H1 (cell line): ENCODE results near the gene BICD1. TPM values are rescaled to one million over a fixed set of nuclear protein-coding genes. Genes with fewer than 3 reads are reported as not detected.

ENCODE experiments used
- CTCF ChIA-PET: fragments of 300-600 bp; sonication (Branson Sonifier 250); formaldehyde crosslinking; loops from one replicate; lab custom pipeline; 2021; ENCODE audit not compliant: partially characterized antibody; lab: Charles Lee
- POLR2A ChIA-PET: fragments of 300-600 bp; sonication (Branson Sonifier 250); formaldehyde crosslinking; loops from one replicate; lab custom pipeline; 2021; ENCODE audit warnings: inconsistent platforms; ENCODE audit not compliant: partially characterized antibody; lab: Charles Lee
- DNase-seq, 2 experiments: peaks; one replicate each; pipeline versions ENCODE4 v3.0.0 to v3.0.0-alpha.2; 2010 to 2022; ENCODE audit warnings: low spot score in 2 of 2, low read depth in 1 of 2, mixed read lengths in 1 of 2
- FAIRE-seq: peaks from 2 replicates; lab custom pipeline; 2011; peaks lifted over from hg19 to GRCh38; lab: Jason Lieb, UNC
- H2AFZ ChIP-seq: 2 replicates; pipeline ENCODE4 v1.8.1; 2012; ENCODE audit warnings: low read length, inconsistent platforms
- H2AK5ac ChIP-seq: 2 replicates; pipeline ENCODE4 v1.6.1; 2013; ENCODE audit warnings: low read depth, low read length
- H2BK120ac ChIP-seq: replicated peaks from 2 replicates; pipeline ENCODE3; 2013; ENCODE audit warnings: low read depth, low read length, inconsistent platforms
- H2BK12ac ChIP-seq: 2 replicates; pipeline ENCODE4 v1.6.1; 2013; ENCODE audit warnings: low read depth, low read length
- H2BK15ac ChIP-seq: 2 replicates; pipeline ENCODE4 v1.6.1; 2013; ENCODE audit warnings: low read length
- H2BK20ac ChIP-seq: 2 replicates; pipeline ENCODE4 v1.6.1; 2013; ENCODE audit warnings: low read length
- H2BK5ac ChIP-seq: 2 replicates; pipeline ENCODE4 v1.6.1; 2013; ENCODE audit warnings: low read depth, low read length
- H3K14ac ChIP-seq: 2 replicates; pipeline ENCODE4 v1.6.1; 2013; ENCODE audit warnings: inconsistent platforms; ENCODE audit not compliant: insufficient read length
- H3K18ac ChIP-seq: 2 replicates; pipeline ENCODE4 v1.6.1; 2013; ENCODE audit warnings: low read length; ENCODE audit errors: extremely low read depth
- H3K23ac ChIP-seq: 2 replicates; pipeline ENCODE4 v1.6.1; 2013; ENCODE audit warnings: inconsistent platforms; ENCODE audit not compliant: insufficient read length
- H3K23me2 ChIP-seq: 2 replicates; pipeline ENCODE4 v1.6.1; 2013; ENCODE audit warnings: low read depth, low read length
- H3K27ac ChIP-seq: 2 replicates; pipeline ENCODE4 v1.6.1; 2011; ENCODE audit warnings: low read depth, low read length, inconsistent platforms
- H3K27me3 ChIP-seq, 4 experiments: replicated peaks in 1 of 4; 1 replicate in 1 of 4; 2 replicates in 3 of 4; pipeline versions ENCODE4 v1.6.1 to v1.8.1; 2011 to 2013; ENCODE audit warnings: low read length in 3 of 4, mild to moderate bottlenecking in 3 of 4, inconsistent platforms in 2 of 4, mixed read lengths in 2 of 4, moderate library complexity in 1 of 4; ENCODE audit not compliant: control insufficient read depth in 3 of 4, insufficient read depth in 3 of 4; ENCODE audit errors: extremely low read depth in 1 of 4
- H3K36me3 ChIP-seq, 4 experiments: 2 replicates each; pipeline versions ENCODE4 v1.6.1 to v1.8.1; 2011 to 2013; ENCODE audit warnings: mild to moderate bottlenecking in 4 of 4, low read length in 3 of 4, moderate library complexity in 2 of 4, control low read depth in 1 of 4, inconsistent platforms in 1 of 4; ENCODE audit not compliant: insufficient read depth in 4 of 4, control insufficient read depth in 2 of 4
- H3K4ac ChIP-seq: replicated peaks from 2 replicates; pipeline ENCODE3; 2013; ENCODE audit warnings: low read length, low read depth, mixed read lengths, inconsistent platforms; ENCODE audit not compliant: insufficient read length
- H3K4me1 ChIP-seq, 4 experiments: replicated peaks in 1 of 4; 1 replicate in 1 of 4; 2 replicates in 3 of 4; pipeline versions ENCODE4 v1.6.1 to v1.8.1; 2011 to 2013; ENCODE audit warnings: low read length in 3 of 4, inconsistent platforms in 2 of 4, mixed read lengths in 1 of 4; ENCODE audit not compliant: insufficient read depth in 4 of 4, control insufficient read depth in 3 of 4
- H3K4me2 ChIP-seq, 2 experiments: 2 replicates each; pipeline versions ENCODE4 v1.6.1 to v1.8.1; 2011 to 2013; ENCODE audit warnings: low read depth in 2 of 2, low read length in 2 of 2, control low read depth in 1 of 2, inconsistent platforms in 1 of 2, mild to moderate bottlenecking in 1 of 2; ENCODE audit not compliant: insufficient read depth in 1 of 2
- H3K4me3 ChIP-seq, 4 experiments: fragments of 200-600, 300-600 bp in 1 of 4; sonication (generic), shearing (Covaris generic), sonication (Bioruptor Twin) in 1 of 4; 2 replicates each; pipeline versions ENCODE4 v1.5.1 to v1.8.1; 2011 to 2016; ENCODE audit warnings: low read length in 4 of 4, low read depth in 3 of 4, control low read depth in 2 of 4, inconsistent platforms in 2 of 4, mild to moderate bottlenecking in 2 of 4, mixed read lengths in 1 of 4, moderate library complexity in 1 of 4; ENCODE audit not compliant: insufficient read depth in 2 of 4; ENCODE audit errors: extremely low read depth in 1 of 4
- H3K56ac ChIP-seq: replicated peaks from 2 replicates; pipeline ENCODE3; 2013; ENCODE audit warnings: low read depth, mild to moderate bottlenecking, mixed read lengths, low read length, inconsistent platforms; ENCODE audit not compliant: insufficient read length
- H3K79me1 ChIP-seq: 2 replicates; pipeline ENCODE4 v1.6.1; 2013; ENCODE audit warnings: low read depth, low read length, control low read depth
- H3K79me2 ChIP-seq, 2 experiments: 2 replicates each; pipeline versions ENCODE4 v1.6.1 to v1.8.1; 2012 to 2013; ENCODE audit warnings: low read length in 2 of 2, mild to moderate bottlenecking in 2 of 2, inconsistent platforms in 1 of 2; ENCODE audit not compliant: insufficient read depth in 2 of 2, control insufficient read depth in 1 of 2
- H3K9ac ChIP-seq, 4 experiments: replicated peaks in 1 of 4; 1 replicate in 1 of 4; 2 replicates in 3 of 4; pipeline versions ENCODE4 v1.6.1 to v1.8.1; 2011 to 2013; ENCODE audit warnings: low read depth in 3 of 4, low read length in 3 of 4, control low read depth in 2 of 4, mild to moderate bottlenecking in 2 of 4, moderate library complexity in 2 of 4, inconsistent platforms in 1 of 4; ENCODE audit errors: extremely low read depth in 1 of 4
- H3K9me3 ChIP-seq, 2 experiments: 2 replicates each; pipeline versions ENCODE4 v1.6.1 to v1.8.1; 2012 to 2013; ENCODE audit warnings: mild to moderate bottlenecking in 2 of 2, moderate library complexity in 2 of 2, control low read depth in 1 of 2, inconsistent platforms in 1 of 2, low read depth in 1 of 2, low read length in 1 of 2, mixed read lengths in 1 of 2; ENCODE audit not compliant: insufficient read depth in 2 of 2
- H4K20me1 ChIP-seq, 2 experiments: replicated peaks in 1 of 2; 2 replicates each; pipeline versions ENCODE3 to v1.8.1; 2011 to 2013; ENCODE audit warnings: inconsistent platforms in 2 of 2, low read length in 2 of 2, mild to moderate bottlenecking in 1 of 2; ENCODE audit not compliant: insufficient read depth in 2 of 2, control insufficient read depth in 1 of 2
- H4K5ac ChIP-seq: 2 replicates; pipeline ENCODE4 v1.6.1; 2013; ENCODE audit warnings: low read length, low read depth, mixed read lengths, inconsistent platforms; ENCODE audit not compliant: insufficient read length
- H4K8ac ChIP-seq: 2 replicates; pipeline ENCODE4 v1.8.0; 2013; ENCODE audit warnings: mild to moderate bottlenecking, moderate library complexity, low read length, inconsistent platforms; ENCODE audit not compliant: insufficient read depth; ENCODE audit errors: extremely low read depth
- H4K91ac ChIP-seq: replicated peaks from 2 replicates; pipeline ENCODE3; 2013; ENCODE audit warnings: low read length, mixed read lengths, inconsistent platforms; ENCODE audit not compliant: insufficient read length
- GABPA ChIP-seq: IDR thresholded peaks from 2 replicates; pipeline ENCODE4 v1.6.1; 2011; ENCODE audit warnings: mild to moderate bottlenecking, low read length, moderate library complexity, borderline replicate concordance; ENCODE audit not compliant: insufficient read depth
- TAF1 ChIP-seq: IDR thresholded peaks from 2 replicates; pipeline ENCODE4 v1.6.1; 2011; ENCODE audit warnings: mild to moderate bottlenecking, low read depth, low read length
- TBP ChIP-seq: IDR thresholded peaks from 2 replicates; pipeline ENCODE4 v1.6.1; 2011; ENCODE audit warnings: low read depth, low read length, improper control_type of control experiment
- WGBS, 2 experiments: shearing (Covaris generic) in 1 of 2; methylation state at CpG; one replicate each; pipeline versions ENCODE4 v1.1.6 to v1.1.7; 2013 to 2015; ENCODE audit warnings: low lambda C conversion rate in 2 of 2, mixed read lengths in 2 of 2, inconsistent platforms in 1 of 2, low coverage in 1 of 2, missing lambda C conversion rate in 1 of 2; ENCODE audit not compliant: insufficient replicate concordance in 2 of 2, insufficient coverage in 1 of 2, insufficient read length in 1 of 2; ENCODE audit errors: extremely low coverage in 1 of 2, missing lambda C conversion rate in 1 of 2; 5-methylcytosine and 5-hydroxymethylcytosine counted together
- polyA plus RNA-seq, 7 experiments: library from polyadenylated mRNA; depleted of rRNA in 3 of 7; stranded (reverse) in 5 of 7; unstranded in 2 of 7; fragments of >200 nt in 5 of 7; fragments of 200-250 nt in 2 of 7; gene quantifications; 1 replicate in 5 of 7; 2 replicates in 1 of 7; 4 replicates in 1 of 7; pipeline versions ENCODE4 v1.2.1 to v1.2.3, GENCODE V29; 2011 to 2013; ENCODE audit warnings: missing spikeins in 2 of 7, mixed read lengths in 2 of 7
- total RNA-seq: library from RNA; stranded (reverse); fragmentation: NEBNext Ultra II Directional; extraction: Animal tissue kit (Norgen Biotek cat#: 25700); gene quantifications from 2 replicates; pipeline ENCODE4 v1.2.1, GENCODE V29; 2021

The BICD1 gene
- total and polyA plus RNA-seq, 2 of the 8 experiments (the other 6 are each of a cell fraction or from before 2014, with no cell fraction given), result 34.1 to 58.4 TPM

DNA sequence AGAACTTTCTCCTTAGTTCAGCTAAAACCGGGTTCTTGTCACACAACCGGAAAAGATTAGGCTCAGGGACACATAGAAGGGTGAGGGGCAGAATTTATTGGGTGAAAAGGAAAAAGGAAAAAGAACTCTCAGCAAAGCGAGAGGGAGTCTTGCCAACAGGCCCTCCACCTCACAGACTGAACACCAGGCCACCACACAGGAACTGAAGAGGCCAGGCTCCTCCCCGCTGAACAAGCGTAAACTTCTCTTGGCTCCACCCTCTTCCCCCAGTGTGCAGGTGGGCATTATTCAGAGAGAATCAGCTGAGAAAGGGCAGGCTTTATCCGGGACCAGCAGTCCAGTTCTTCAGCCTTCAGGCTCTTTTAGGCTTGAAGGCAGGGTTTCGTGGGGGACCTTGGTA is 167.1 kb downstream of the BICD1 start:
- Histone ChIP-seq H3K9ac (no peak overlapping the region), H3K27ac (no peak overlapping the region), H3K4me2 (no peak overlapping the region)

More for the DNA sequence above, 167.1 kb downstream of the BICD1 start:
- H3K79me2 ChIP-seq, result 0 out of 4 replicates have a peak, but pooled peaks cover 0 to 6% of the 10 kb centered on the region in 2 experiments
- no peak overlapping the region for H3K18ac ChIP-seq
- H3K23ac ChIP-seq, result no peak overlapping the region
- H2BK20ac ChIP-seq, result no peak overlapping the region
- H3K4me3 ChIP-seq, result no peak overlapping the region
- no peak overlapping the region for H4K91ac ChIP-seq
- no peak overlapping the region for H3K4ac ChIP-seq
- H2AFZ ChIP-seq, result no peak overlapping the region
- no peak overlapping the region for H2BK120ac ChIP-seq
- H3K23me2 ChIP-seq, result no peaks in the 10 kb centered on the region
- no peaks in the 10 kb centered on the region for H3K27me3 ChIP-seq
- FAIRE-seq (no peak), DNase-seq (peak in 1 of 2 experiments; percentile 51)
- TF ChIP-seq TAF1 (peak; percentile 33; the same call in 1 of the 2 replicates), TBP (0 out of 2 replicates have a peak, but pooled peaks have one; percentile 16), GABPA (no peak)
- WGBS, 2 experiments, result 86% methylated on average over 7 of the region's 7 CpGs; no CpG with 5 or more reads in 1 of the 2 experiments
- POLR2A ChIA-PET, result no interaction called here
- no peak overlapping the region for H2AK5ac ChIP-seq
- H2BK5ac ChIP-seq, result no peak overlapping the region
- H4K20me1 ChIP-seq, result no peaks in the 10 kb centered on the region
- H2BK12ac ChIP-seq, result no peak overlapping the region
- CTCF ChIA-PET, result interaction anchor here (0.7 to 1.5 kb wide), 4 partner anchors 9 to 240 kb away, joined by 3 to 4 read pairs (median 3); no protein-coding TSS in a partner anchor
- H4K5ac ChIP-seq, result no peak overlapping the region
- H3K79me1 ChIP-seq, result no peaks in the 10 kb centered on the region
- H3K14ac ChIP-seq, result no peak overlapping the region
- H2BK15ac ChIP-seq, result no peak overlapping the region
- H3K9me3 ChIP-seq, result no peaks in the 10 kb centered on the region
- no peak overlapping the region for H4K8ac ChIP-seq
- no peak overlapping the region for H3K56ac ChIP-seq
- no peaks in the 10 kb centered on the region for H3K36me3 ChIP-seq
- peaks cover 0 to 13% (median 1%) of the 10 kb centered on the region in 4 experiments; a peak in 3 of 7 replicates for H3K4me1 ChIP-seq
